Upper lobe of left lung (tissue), 6 donors: ENCODE measurements around the gene C2orf69. TPM values are rescaled to one million over a fixed set of nuclear protein-coding genes. Genes with fewer than 3 reads are reported as not detected.

Experiments used
- ATAC-seq, 2 donors: fragments of 200-7000 bp; cut with Tn5 transposase; one replicate each; pipeline ENCODE4 v1.9.1; 2022; ENCODE audit warnings: mild to moderate bottlenecking in 2 of 2, moderate library complexity in 2 of 2; ENCODE audit not compliant: low FRiP score in 2 of 2
- DNase-seq, 2 donors: peaks; one replicate each; pipeline ENCODE4 v3.0.0-alpha.2; 2019 to 2020
- H3K27ac ChIP-seq, 4 donors: fragments of 200-600 bp; sonication (generic); one replicate each; pipeline ENCODE4 v1.5.1; 2016 to 2019
- H3K27me3 ChIP-seq, 4 donors: fragments of 200-600 bp; sonication (generic); one replicate each; pipeline ENCODE4 v1.5.1; 2017 to 2019
- H3K36me3 ChIP-seq, 4 donors: fragments of 200-600 bp; sonication (generic); one replicate each; pipeline ENCODE4 v1.5.1; 2016 to 2019
- H3K4me1 ChIP-seq, 4 donors: fragments of 200-600 bp; sonication (generic); one replicate each; pipeline ENCODE4 v1.5.1; 2018 to 2019
- H3K4me3 ChIP-seq, 4 donors: fragments of 200-600 bp; sonication (generic); one replicate each; pipeline ENCODE4 v1.5.1; 2017 to 2019; ENCODE audit warnings: mild to moderate bottlenecking in 2 of 4, moderate library complexity in 1 of 4
- H3K9me3 ChIP-seq, 4 donors: fragments of 200-600 bp; sonication (generic); one replicate each; pipeline ENCODE4 v1.5.1; 2018 to 2019
- EP300 ChIP-seq, 4 donors: sonication (generic); formaldehyde crosslinking; IDR thresholded peaks; one replicate each; pipeline ENCODE4 v1.5.1; 2017; ENCODE audit warnings: antibody characterized with exemption in 4 of 4, control low read depth in 2 of 4
- POLR2A ChIP-seq, 4 donors: fragments of 450-650 bp; IDR thresholded peaks; one replicate each; pipeline ENCODE4 v1.5.1; 2016 to 2017; ENCODE audit warnings: antibody characterized with exemption in 4 of 4, mild to moderate bottlenecking in 2 of 4
- POLR2AphosphoS5 ChIP-seq, 2 donors: sonication (generic); formaldehyde crosslinking; IDR thresholded peaks; one replicate each; pipeline ENCODE4 v1.5.1; 2017; ENCODE audit warnings: antibody characterized with exemption in 2 of 2
- WGBS, 2 donors: methylation state at CpG; one replicate each; pipeline ENCODE4 v1.1.5; 2017 to 2018; 5-methylcytosine and 5-hydroxymethylcytosine counted together
- total RNA-seq, 6 donors: library from RNA; depleted of rRNA in 4 of 6; stranded (reverse); fragments of >200 nt in 4 of 6; gene quantifications; one replicate each; pipeline versions ENCODE4 v1.1.0 to v1.2.1, GENCODE V29; 2016 to 2021
- TF ChIP-seq, protein P1 (sequence below), 6 experiments: fragments of 450-650 bp in 4 of 6; fragments of 200-600 bp in 2 of 6; sonication (generic) in 2 of 6; IDR thresholded peaks; one replicate each; pipeline ENCODE4 v1.5.1; 2016 to 2019; ENCODE audit warnings: antibody characterized with exemption in 6 of 6
- donor health status: DM: no; HTN: no; CAD: no; lungs with moderate emphysema.
- donor health status: DM: no; HTN: yes; CAD: no; lungs with severe emphysema.

The C2orf69 gene
- total RNA-seq, 6 donors from 2014 or later: 6.0 to 14.9 (median 11.5) TPM

DNA sequence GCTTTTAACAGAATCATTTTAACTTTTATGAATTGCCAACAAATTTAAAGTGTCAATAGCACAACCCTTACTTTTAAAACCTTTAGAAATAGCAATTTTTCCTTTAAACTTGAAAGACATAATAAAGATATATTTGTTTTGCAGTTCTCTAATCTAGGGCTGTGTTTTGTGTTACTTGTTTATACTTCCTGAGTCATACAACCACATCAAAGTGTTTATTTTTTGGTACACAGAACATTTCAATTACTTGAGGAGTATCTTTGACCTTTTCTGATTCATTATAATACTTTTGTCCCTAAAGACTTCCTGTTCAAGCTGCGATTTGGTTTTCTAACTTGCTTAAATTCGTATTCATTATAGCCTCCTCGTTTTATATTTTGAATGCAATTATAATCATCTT lies 22.4 kb downstream of the C2orf69 start:
- no peak overlapping the region for H3K4me3 ChIP-seq
- 71 to 75% methylated on average over 3 of the region's 3 CpGs for WGBS, 2 donors
- H3K9me3 ChIP-seq: no peaks in the 10 kb centered on the region
- no peak overlapping the region for H3K27ac ChIP-seq
- H3K4me1 ChIP-seq: no peaks in the 10 kb centered on the region
- peaks cover 3 to 72% (median 18%) of the 10 kb centered on the region in 4 donors for H3K36me3 ChIP-seq
- TF ChIP-seq POLR2A (IDR thresholded peaks at IDR 0.05) (no peak), EP300 (IDR thresholded peaks at IDR 0.05) (no peak), POLR2AphosphoS5 (IDR thresholded peaks at IDR 0.05) (no peak)
- TF ChIP-seq, protein P1, sequence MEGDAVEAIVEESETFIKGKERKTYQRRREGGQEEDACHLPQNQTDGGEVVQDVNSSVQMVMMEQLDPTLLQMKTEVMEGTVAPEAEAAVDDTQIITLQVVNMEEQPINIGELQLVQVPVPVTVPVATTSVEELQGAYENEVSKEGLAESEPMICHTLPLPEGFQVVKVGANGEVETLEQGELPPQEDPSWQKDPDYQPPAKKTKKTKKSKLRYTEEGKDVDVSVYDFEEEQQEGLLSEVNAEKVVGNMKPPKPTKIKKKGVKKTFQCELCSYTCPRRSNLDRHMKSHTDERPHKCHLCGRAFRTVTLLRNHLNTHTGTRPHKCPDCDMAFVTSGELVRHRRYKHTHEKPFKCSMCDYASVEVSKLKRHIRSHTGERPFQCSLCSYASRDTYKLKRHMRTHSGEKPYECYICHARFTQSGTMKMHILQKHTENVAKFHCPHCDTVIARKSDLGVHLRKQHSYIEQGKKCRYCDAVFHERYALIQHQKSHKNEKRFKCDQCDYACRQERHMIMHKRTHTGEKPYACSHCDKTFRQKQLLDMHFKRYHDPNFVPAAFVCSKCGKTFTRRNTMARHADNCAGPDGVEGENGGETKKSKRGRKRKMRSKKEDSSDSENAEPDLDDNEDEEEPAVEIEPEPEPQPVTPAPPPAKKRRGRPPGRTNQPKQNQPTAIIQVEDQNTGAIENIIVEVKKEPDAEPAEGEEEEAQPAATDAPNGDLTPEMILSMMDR (IDR thresholded peaks at IDR 0.05): no peak
- no peaks in the 10 kb centered on the region for H3K27me3 ChIP-seq
- ATAC-seq: no peak
- no peak for DNase-seq

DNA sequence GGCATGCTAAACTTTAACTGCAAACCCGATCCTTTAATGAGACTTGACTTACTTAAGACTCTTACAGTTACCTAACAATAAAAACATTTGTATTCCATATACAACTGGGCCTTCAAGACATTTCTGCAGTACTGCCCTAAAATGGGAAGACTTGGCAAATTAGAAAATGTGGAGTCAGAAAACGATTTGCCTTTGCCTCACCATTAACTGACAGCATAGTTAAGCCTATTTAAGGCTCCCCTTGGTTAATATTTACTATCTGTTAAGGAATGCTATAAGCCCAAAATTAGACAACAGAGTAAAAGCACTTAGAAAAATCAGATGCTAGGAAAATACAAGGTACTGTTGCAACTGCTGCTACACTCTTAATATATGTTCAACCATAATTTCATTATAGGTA lies 25.5 kb downstream of the C2orf69 start:
- TF ChIP-seq POLR2A (IDR thresholded peaks at IDR 0.05): no peak
- TF ChIP-seq, protein P1 (IDR thresholded peaks at IDR 0.05): no peak
- no peak for TF ChIP-seq POLR2AphosphoS5 (IDR thresholded peaks at IDR 0.05)
- no peak for TF ChIP-seq EP300 (IDR thresholded peaks at IDR 0.05)
- no peak for ATAC-seq
- H3K4me1 ChIP-seq: no peaks in the 10 kb centered on the region
- H3K27ac ChIP-seq: no peak overlapping the region
- H3K36me3 ChIP-seq: peaks cover 3 to 66% (median 20%) of the 10 kb centered on the region in 4 donors
- WGBS, 2 donors: 75 to 90% methylated on average over 2 of the region's 2 CpGs
- no peak for DNase-seq
- no peaks in the 10 kb centered on the region for H3K9me3 ChIP-seq
- H3K27me3 ChIP-seq: no peaks in the 10 kb centered on the region
- H3K4me3 ChIP-seq: no peak overlapping the region

DNA sequence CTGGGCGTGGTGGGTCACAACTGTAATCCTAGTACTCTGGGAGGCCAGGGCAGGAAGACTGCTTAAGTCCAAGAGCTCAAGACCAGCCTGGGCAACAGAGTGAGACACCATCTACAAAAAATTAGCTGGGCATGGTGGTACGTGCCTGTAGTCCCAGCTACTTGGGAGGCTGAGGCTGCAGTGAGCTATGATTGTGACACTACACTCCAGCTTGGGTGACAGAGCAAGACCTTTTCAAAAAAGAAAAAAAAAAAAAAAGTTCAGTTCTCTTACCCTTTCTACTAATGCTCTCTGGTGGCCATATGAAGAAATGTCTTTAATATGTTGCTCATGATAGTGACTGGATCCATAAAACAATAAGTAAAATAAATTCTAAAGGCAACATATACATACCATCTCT lies 29.3 kb downstream of the C2orf69 start:
- H3K36me3 ChIP-seq: peaks cover 0 to 61% (median 12%) of the 10 kb centered on the region in 4 donors
- H3K4me1 ChIP-seq: no peaks in the 10 kb centered on the region
- WGBS, 2 donors: 85 to 95% methylated on average over 2 of the region's 2 CpGs
- TF ChIP-seq, protein P1 (IDR thresholded peaks at IDR 0.05): peak in 1 of 6 experiments; percentile 11
- TF ChIP-seq EP300 (IDR thresholded peaks at IDR 0.05): no peak
- DNase-seq (no peak), ATAC-seq (no peak)
- H3K27me3 ChIP-seq: no peaks in the 10 kb centered on the region
- no peaks in the 10 kb centered on the region for H3K9me3 ChIP-seq
- H3K27ac ChIP-seq: no peak overlapping the region
- no peak overlapping the region for H3K4me3 ChIP-seq

DNA sequence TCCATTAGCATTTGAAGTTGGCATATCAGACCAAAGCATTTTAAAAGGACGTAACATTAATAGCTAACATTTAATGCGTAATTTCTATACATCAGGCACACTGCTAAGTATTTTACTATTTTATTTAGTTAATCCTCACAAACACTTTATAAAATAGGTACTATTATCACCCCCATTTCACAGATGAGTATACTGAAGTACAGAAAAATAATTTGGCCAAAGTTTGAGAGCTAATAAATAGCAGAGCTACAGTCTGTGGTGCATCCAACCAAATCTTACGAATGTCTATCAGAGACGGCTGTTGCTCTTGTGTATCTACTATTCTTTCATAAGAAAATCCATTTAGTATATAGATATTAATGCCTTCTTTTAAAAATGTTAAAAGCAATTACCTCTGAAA lies 32.3 kb downstream of the C2orf69 start:
- no peaks in the 10 kb centered on the region for H3K27me3 ChIP-seq
- DNase-seq (no peak), ATAC-seq (no peak)
- H3K36me3 ChIP-seq: peaks cover 4 to 69% (median 18%) of the 10 kb centered on the region in 4 donors
- TF ChIP-seq POLR2A (IDR thresholded peaks at IDR 0.05) (no peak), POLR2AphosphoS5 (IDR thresholded peaks at IDR 0.05) (no peak), EP300 (IDR thresholded peaks at IDR 0.05) (no peak)
- TF ChIP-seq, protein P1 (IDR thresholded peaks at IDR 0.05): no peak
- no peaks in the 10 kb centered on the region for H3K9me3 ChIP-seq
- WGBS, 2 donors: 97 to 98% methylated on average over 4 of the region's 4 CpGs
- H3K4me1 ChIP-seq: no peaks in the 10 kb centered on the region
- H3K4me3 ChIP-seq: no peak overlapping the region
- no peak overlapping the region for H3K27ac ChIP-seq

DNA sequence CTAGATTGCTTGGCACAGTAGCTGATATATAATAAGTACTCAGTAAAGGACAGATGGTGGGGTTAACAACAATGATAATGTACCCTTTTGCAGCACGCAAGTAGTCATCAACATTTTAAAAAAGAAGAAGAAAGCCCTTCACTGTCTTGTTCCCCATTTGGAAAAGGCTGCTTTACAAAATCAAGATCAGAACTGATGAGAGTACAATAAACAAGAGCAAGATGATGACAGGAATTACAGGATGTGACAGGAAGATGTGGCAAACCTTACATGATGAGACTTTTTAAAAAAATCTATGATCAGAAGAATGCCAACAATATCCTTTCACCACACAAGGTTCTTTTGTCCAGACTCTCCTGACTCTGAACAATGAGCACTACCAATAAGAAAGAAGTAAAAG lies 35.1 kb downstream of the C2orf69 start:
- WGBS, 2 donors: 86 to 92% methylated on average over 1 of the region's 1 CpG
- Histone ChIP-seq H3K36me3 (peaks cover 4 to 73% (median 12%) of the 10 kb centered on the region in 4 donors), H3K27me3 (no peaks in the 10 kb centered on the region), H3K9me3 (no peaks in the 10 kb centered on the region), H3K4me1 (peaks cover 0 to 4% (median 0%) of the 10 kb centered on the region in 4 donors), H3K4me3 (no peak overlapping the region), H3K27ac (peak overlapping the region in 1 of 4 donors; percentile 19)
- DNase-seq: no peak
- ATAC-seq: no peak
- TF ChIP-seq EP300 (IDR thresholded peaks at IDR 0.05): no peak
- no peak for TF ChIP-seq POLR2AphosphoS5 (IDR thresholded peaks at IDR 0.05)
- no peak for TF ChIP-seq POLR2A (IDR thresholded peaks at IDR 0.05)
- TF ChIP-seq, protein P1 (IDR thresholded peaks at IDR 0.05): no peak
